ENCODE data around the gene VSTM4. TPM values are rescaled to one million over a fixed set of nuclear protein-coding genes. Genes with fewer than 3 reads are reported as not detected.
A peak's percentile ranks its signal among the peaks of the same experiment; 100 is the strongest.

Gene VSTM4
- total and polyA plus RNA-seq, 4 donors: 1.0 to 3.1 (median 2.0) TPM

GRCh38 chr10:49010295-49010694 is 105.0 kb downstream of the VSTM4 start:
- no peak overlapping the region for H3K27ac ChIP-seq (ENCODE audit: low read depth in 1 of 2, low read length in 2 of 2)
- 68% methylated on average over 4 of the region's 4 CpGs for WGBS
- no peaks in the 10 kb centered on the region for H3K9me3 ChIP-seq (ENCODE audit: control insufficient read depth in 4 of 4, low read length in 3 of 4)
- H3K27me3 ChIP-seq (ENCODE audit: control insufficient read depth in 4 of 4, insufficient read depth in 4 of 4, low read length in 3 of 4): no peaks in the 10 kb centered on the region
- H3K4me3 ChIP-seq (ENCODE audit: low read depth in 1 of 3, low read length in 3 of 3): no peak overlapping the region
- no peak for TF ChIP-seq ZBTB33 (IDR thresholded peaks at IDR 0.05)
- H3K4me1 ChIP-seq (ENCODE audit: control insufficient read depth in 4 of 4, insufficient read depth in 4 of 4, low read length in 3 of 4): no peaks in the 10 kb centered on the region
- no peak for DNase-seq (ENCODE audit: low spot score)
- H3K9ac ChIP-seq (ENCODE audit: low read depth in 1 of 2, low read length in 2 of 2): no peak overlapping the region
- no peaks in the 10 kb centered on the region for H3K36me3 ChIP-seq (ENCODE audit: control insufficient read depth in 4 of 4, insufficient read depth in 3 of 4, low read depth in 1 of 4, low read length in 3 of 4)

DNA sequence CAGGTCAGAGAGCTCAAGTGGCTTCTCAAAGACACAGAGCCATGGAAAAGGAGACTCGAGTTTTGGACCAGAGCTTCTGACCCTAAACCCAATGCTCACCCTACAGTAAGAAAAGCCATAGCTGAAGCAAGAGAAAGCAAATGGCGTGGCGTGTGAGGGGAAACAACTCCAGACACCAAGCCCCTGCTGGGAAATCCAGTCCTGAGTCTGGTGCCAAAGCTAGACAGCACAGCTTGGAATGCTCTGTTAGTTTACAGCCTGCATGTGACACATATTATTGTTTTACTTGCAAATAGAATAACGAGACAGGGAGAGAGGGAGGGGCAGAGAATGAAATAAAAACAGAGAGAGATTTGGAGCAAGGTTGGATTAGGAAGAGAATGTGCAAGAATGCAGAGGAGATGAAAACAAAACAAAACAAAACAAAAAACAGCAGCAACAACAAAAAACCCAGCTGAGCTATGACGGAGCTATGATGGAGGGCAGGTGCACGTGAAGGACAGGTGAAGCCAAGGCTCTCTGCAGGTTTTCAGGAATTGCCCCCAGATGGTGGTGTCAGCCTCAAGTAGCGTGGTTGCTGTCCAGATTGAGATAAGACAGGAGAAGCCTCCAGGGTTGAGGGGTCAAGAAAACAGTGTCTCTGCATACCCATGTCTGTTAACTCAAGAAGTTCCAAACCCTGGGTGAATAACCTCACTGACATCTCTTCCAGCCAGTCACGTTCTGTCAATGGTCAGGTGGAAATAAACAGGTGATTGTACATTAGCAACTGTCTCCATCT is 105.9 kb downstream of the VSTM4 start:
- H3K9me3 ChIP-seq (ENCODE audit: control insufficient read depth in 4 of 4, low read length in 3 of 4): no peaks in the 10 kb centered on the region
- no peak overlapping the region for H3K27ac ChIP-seq (ENCODE audit: low read depth in 1 of 2, low read length in 2 of 2)
- no peak for DNase-seq (ENCODE audit: low spot score)
- no peaks in the 10 kb centered on the region for H3K36me3 ChIP-seq (ENCODE audit: control insufficient read depth in 4 of 4, insufficient read depth in 3 of 4, low read depth in 1 of 4, low read length in 3 of 4)
- TF ChIP-seq NR2F2 (IDR thresholded peaks at IDR 0.05) (peak; percentile 31), FOXA1 (IDR thresholded peaks at IDR 0.05) (no peak), ZBTB33 (IDR thresholded peaks at IDR 0.05) (no peak), REST (IDR thresholded peaks at IDR 0.05) (no peak)
- no peaks in the 10 kb centered on the region for H3K27me3 ChIP-seq (ENCODE audit: control insufficient read depth in 4 of 4, insufficient read depth in 4 of 4, low read length in 3 of 4)
- no peak overlapping the region for H3K9ac ChIP-seq (ENCODE audit: low read depth in 1 of 2, low read length in 2 of 2)
- H3K4me3 ChIP-seq (ENCODE audit: low read depth in 1 of 3, low read length in 3 of 3): no peak overlapping the region
- no peaks in the 10 kb centered on the region for H3K4me1 ChIP-seq (ENCODE audit: control insufficient read depth in 4 of 4, insufficient read depth in 4 of 4, low read length in 3 of 4)
- WGBS: 70% methylated on average over 8 of the region's 8 CpGs

DNA sequence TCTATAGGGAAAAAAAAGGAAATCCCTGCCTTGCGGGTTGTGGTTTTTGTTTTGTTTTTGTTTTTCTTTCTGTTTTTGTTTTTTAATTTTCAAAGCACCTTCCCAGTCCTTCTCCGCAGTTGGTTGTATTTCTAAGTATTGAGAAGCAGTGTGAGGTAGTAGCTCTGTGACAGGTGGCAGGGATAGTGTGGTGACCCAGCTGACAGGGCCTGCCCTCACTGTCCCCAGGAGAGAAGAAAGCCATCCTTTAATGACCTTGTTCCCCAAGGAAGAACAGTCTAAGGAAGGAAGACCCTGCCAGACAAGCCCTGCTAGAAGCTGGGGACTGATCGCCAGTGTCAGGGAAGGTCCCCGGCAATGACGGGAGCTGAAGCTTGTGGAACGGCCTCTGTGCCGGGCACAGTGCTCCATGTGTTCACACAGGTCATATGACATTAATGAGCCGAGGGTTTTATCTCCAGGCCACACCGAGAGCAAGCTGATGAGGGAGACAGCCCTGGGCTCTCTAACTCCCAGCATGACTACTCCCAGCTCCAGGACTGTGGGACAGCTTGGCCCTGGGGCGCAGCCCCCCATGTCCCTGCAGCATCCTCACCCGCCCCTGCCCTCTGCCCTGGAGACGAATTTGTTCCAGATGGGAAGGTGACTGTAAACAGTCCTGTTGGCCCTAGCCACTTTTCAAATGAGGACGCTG is 106.7 kb downstream of the VSTM4 start:
- Histone ChIP-seq H3K4me3 (ENCODE audit: low read depth in 1 of 3, low read length in 3 of 3) (no peak overlapping the region), H3K27me3 (ENCODE audit: control insufficient read depth in 4 of 4, insufficient read depth in 4 of 4, low read length in 3 of 4) (no peaks in the 10 kb centered on the region), H3K27ac (ENCODE audit: low read depth in 1 of 2, low read length in 2 of 2) (no peak overlapping the region), H3K4me1 (ENCODE audit: control insufficient read depth in 4 of 4, insufficient read depth in 4 of 4, low read length in 3 of 4) (no peaks in the 10 kb centered on the region), H3K9me3 (ENCODE audit: control insufficient read depth in 4 of 4, low read length in 3 of 4) (no peaks in the 10 kb centered on the region), H3K36me3 (ENCODE audit: control insufficient read depth in 4 of 4, insufficient read depth in 3 of 4, low read depth in 1 of 4, low read length in 3 of 4) (no peaks in the 10 kb centered on the region), H3K9ac (ENCODE audit: low read depth in 1 of 2, low read length in 2 of 2) (no peak overlapping the region)
- 86% methylated on average over 13 of the region's 13 CpGs for WGBS
- no peak for DNase-seq (ENCODE audit: low spot score)
- no peak for TF ChIP-seq ATF3 (IDR thresholded peaks at IDR 0.05)
- TF ChIP-seq TAF1 (conservative IDR thresholded peaks at IDR 0.05): no peak
- no peak for TF ChIP-seq JUND (IDR thresholded peaks at IDR 0.05)
- no peak for TF ChIP-seq MAX (IDR thresholded peaks at IDR 0.05)
- TF ChIP-seq EGR1 (IDR thresholded peaks at IDR 0.05; ENCODE audit: low read depth in 2 of 2): no peak
- TF ChIP-seq FOXA1 (IDR thresholded peaks at IDR 0.05): no peak
- no peak for TF ChIP-seq ZBTB33 (IDR thresholded peaks at IDR 0.05)
- no peak for TF ChIP-seq FOXA2 (IDR thresholded peaks at IDR 0.05)
- TF ChIP-seq GABPA (IDR thresholded peaks at IDR 0.05 in 1 of 2, conservative IDR thresholded peaks at IDR 0.05 in 1 of 2): no peak
- no peak for TF ChIP-seq HNF4A (conservative IDR thresholded peaks at IDR 0.05)
- TF ChIP-seq HNF4G (IDR thresholded peaks at IDR 0.05): no peak
- TF ChIP-seq SP1 (IDR thresholded peaks at IDR 0.05): no peak
- TF ChIP-seq RAD21 (IDR thresholded peaks at IDR 0.05): no peak
- TF ChIP-seq NR2F2 (IDR thresholded peaks at IDR 0.05): no peak
- TF ChIP-seq RXRA (IDR thresholded peaks at IDR 0.05): no peak

Data from liver (tissue), 9 donors.